ENCODE data around the gene MSANTD7. TPM values are rescaled to one million over a fixed set of nuclear protein-coding genes. Genes with fewer than 3 reads are reported as not detected.

The MSANTD7 gene
- total and polyA plus RNA-seq, 11 donors = 1.3 to 8.1 (median 5.6) TPM

GRCh38 chr10:14880229-14880628 lies 42.1 kb downstream of the MSANTD7 start:
- intact Hi-C loops (cut with DNase I) = no loop called here
- no peaks in the 10 kb centered on the region for H3K27me3 ChIP-seq
- WGBS, 4 donors = 59 to 66% (median 65%) methylated on average over 7 of the region's 7 CpGs
- DNase-seq (no peak), ATAC-seq (no peak)
- peak overlapping the region in 3 of 12 donors; percentile 84 to 95 (median 91) for H3K4me3 ChIP-seq
- TF ChIP-seq CTCF (IDR thresholded peaks at IDR 0.05) = no peak
- TF ChIP-seq POLR2A (IDR thresholded peaks at IDR 0.05) = no peak
- no peak overlapping the region for H3K27ac ChIP-seq
- peaks cover 0 to 36% (median 21%) of the 10 kb centered on the region in 12 donors for H3K4me1 ChIP-seq
- no peaks in the 10 kb centered on the region for H3K9me3 ChIP-seq
- no peaks in the 10 kb centered on the region for H3K36me3 ChIP-seq

GRCh38 chr10:14884082-14884481 lies 46.0 kb downstream of the MSANTD7 start:
- ATAC-seq (no peak), DNase-seq (no peak)
- peaks cover 0 to 13% (median 7%) of the 10 kb centered on the region in 12 donors for H3K4me1 ChIP-seq
- WGBS, 4 donors = 94 to 97% (median 95%) methylated on average over 3 of the region's 3 CpGs
- H3K9me3 ChIP-seq = no peaks in the 10 kb centered on the region
- H3K4me3 ChIP-seq = no peak overlapping the region
- H3K36me3 ChIP-seq = no peaks in the 10 kb centered on the region
- H3K27ac ChIP-seq = no peak overlapping the region
- intact Hi-C loops (cut with DNase I) = no loop called here
- TF ChIP-seq POLR2A (IDR thresholded peaks at IDR 0.05) (no peak), CTCF (IDR thresholded peaks at IDR 0.05) (no peak)
- no peaks in the 10 kb centered on the region for H3K27me3 ChIP-seq

Other genes with a start within 250 kb of the MSANTD7 start
- gene FAM107B, start 63.4 kb upstream of the MSANTD7 start, total RNA-seq = 10 to 100 TPM in 2 of 9 donors, 1 to 10 TPM in 7; 1.9 to 27.6 (median 5.4) TPM
- gene FAM107B, start 63.4 kb upstream of the MSANTD7 start, polyA plus RNA-seq = 1 to 10 TPM; 2.1 to 3.2 TPM
- 1 to 10 TPM; 1.7 to 5.4 (median 4.1) TPM for gene CDNF, start 269 bp upstream of the MSANTD7 start, total RNA-seq
- 1 to 10 TPM in 1 of 2 donors, under 1 TPM in 1; 0.61 to 2.8 TPM for gene CDNF, start 269 bp upstream of the MSANTD7 start, polyA plus RNA-seq
- gene HSPA14, start within 50 bp of the MSANTD7 start, total RNA-seq = 10 to 100 TPM in 1 of 9 donors, 1 to 10 TPM in 8; 6.2 to 11.1 (median 8.3) TPM
- gene HSPA14, start within 50 bp of the MSANTD7 start, polyA plus RNA-seq = 10 to 100 TPM in 1 of 2 donors, 1 to 10 TPM in 1; 6.8 to 16.9 TPM
- gene SUV39H2, start 40.6 kb downstream of the MSANTD7 start, total RNA-seq = 1 to 10 TPM; 1.3 to 8.4 (median 5.5) TPM
- gene SUV39H2, start 40.6 kb downstream of the MSANTD7 start, polyA plus RNA-seq = 1 to 10 TPM; 1.7 to 3.2 TPM
- 1 to 10 TPM; 2.5 to 9.6 (median 5.3) TPM for gene DCLRE1C, start 115.8 kb downstream of the MSANTD7 start, total RNA-seq
- 1 to 10 TPM; 2.0 to 5.9 TPM for gene DCLRE1C, start 115.8 kb downstream of the MSANTD7 start, polyA plus RNA-seq
- gene MEIG1, start 121.1 kb downstream of the MSANTD7 start, total RNA-seq = under 1 TPM in 1 of 9 donors, not detected in 8; 0.85 TPM
- not detected for gene MEIG1, start 121.1 kb downstream of the MSANTD7 start, polyA plus RNA-seq
- under 1 TPM in 1 of 9 donors, not detected in 8; 0.44 TPM for gene OLAH, start 205.6 kb downstream of the MSANTD7 start, total RNA-seq
- under 1 TPM in 1 of 2 donors, not detected in 1; 0.54 TPM for gene OLAH, start 205.6 kb downstream of the MSANTD7 start, polyA plus RNA-seq

Data from heart left ventricle (tissue), 16 donors.